GM15510 (cell line): Measurements from ENCODE around the gene PLEKHO1.

ENCODE experiments used
- POLR2A ChIP-seq: IDR thresholded peaks from 3 replicates; pipeline ENCODE4 v1.6.1; 2011; ENCODE audit warnings: borderline replicate concordance; ENCODE audit not compliant: insufficient read length; ENCODE audit errors: extremely low read depth

Gene PLEKHO1

DNA sequence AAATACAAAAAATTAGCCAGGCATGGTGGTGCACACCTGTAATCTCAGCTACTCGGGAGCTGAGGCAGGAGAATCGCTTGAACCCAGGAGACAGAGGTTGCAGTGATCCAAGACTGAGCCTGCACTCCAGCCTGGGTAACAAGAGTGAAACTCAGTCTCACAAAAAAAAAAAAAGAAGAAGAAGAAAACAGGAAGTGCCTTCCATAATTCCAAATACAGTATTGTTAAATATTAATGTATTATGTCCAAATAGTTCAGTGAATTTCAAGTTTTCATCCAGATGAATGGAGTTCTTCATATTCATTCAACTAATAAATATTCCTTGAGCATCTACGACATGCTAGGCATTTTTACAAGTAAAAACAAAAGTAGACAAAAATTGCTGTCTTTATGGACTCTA is 33.3 kb downstream of the PLEKHO1 start:
- no peak for TF ChIP-seq POLR2A

DNA sequence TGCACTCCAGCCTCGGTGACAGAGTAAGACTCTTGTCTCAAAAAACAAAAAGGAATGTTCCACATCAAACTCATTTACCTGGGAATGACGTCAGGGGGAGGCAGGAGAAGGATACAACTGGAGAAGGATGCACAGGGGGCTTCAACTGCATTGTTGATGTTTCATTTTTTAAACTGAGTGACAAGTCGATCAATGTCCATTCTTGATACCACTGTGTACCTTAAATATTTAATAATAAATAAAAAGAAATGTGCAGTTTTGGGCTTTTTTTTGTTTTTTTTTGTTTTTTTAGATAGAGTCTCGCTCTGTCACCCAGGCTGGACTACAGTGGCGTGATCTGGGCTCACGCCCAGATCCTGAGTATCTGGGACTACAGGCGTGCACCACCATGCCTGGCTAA is 35.8 kb downstream of the PLEKHO1 start:
- TF ChIP-seq POLR2A, result no peak

DNA sequence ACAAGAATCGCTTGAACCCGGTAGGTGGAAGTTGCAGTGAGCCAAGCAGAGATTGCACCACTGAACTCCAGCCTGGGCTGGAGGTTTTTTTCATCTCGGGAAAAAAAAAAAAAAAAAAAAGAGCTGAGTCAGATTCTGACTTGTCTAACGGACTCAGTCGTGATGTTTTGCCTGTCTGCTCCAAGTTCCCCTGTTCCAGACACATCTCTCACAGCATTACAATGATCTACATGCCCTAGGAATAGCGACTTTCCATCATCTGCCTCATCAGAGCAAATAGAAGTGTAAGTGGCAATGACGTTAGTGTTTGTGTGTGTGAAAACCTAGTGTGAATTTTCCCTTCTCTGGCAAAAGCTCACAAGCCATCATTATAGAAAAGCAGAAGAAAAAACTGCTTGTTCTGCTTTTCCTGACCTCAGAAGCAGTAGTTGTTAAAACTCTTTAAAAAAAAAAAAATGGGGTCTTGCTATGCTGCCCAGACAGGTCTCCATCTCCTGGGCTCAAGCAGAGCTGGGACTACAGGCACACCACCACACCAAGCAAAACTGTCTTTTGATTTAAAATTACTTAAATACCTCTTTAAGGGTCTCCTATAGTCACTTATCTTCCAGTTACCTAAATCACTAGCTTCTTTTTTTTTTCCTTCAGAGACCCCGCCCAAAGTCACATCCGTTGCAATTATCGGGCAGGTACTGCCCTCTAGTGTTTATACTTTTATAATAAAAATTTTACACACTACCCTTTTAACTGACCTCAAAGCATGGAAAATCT is 37.3 kb downstream of the PLEKHO1 start:
- no peak for TF ChIP-seq POLR2A

DNA sequence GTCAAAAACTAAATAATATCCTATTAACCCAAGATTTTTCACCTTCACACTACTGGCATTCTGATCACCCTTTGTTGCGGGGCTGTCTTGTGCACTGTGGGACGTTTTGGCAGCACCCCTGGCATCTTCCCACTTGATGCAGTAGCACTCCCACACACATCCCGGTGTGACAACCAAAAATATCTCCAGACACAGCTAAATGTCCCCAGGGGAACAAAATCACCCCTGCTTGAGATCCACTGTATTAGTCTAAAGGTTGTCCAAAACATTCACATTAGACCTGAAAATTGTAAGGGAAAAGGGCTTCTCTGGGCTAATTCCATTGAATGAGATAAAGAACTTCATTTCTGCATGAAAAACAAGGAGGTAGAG is 37.8 kb downstream of the PLEKHO1 start:
- no peak for TF ChIP-seq POLR2A

DNA sequence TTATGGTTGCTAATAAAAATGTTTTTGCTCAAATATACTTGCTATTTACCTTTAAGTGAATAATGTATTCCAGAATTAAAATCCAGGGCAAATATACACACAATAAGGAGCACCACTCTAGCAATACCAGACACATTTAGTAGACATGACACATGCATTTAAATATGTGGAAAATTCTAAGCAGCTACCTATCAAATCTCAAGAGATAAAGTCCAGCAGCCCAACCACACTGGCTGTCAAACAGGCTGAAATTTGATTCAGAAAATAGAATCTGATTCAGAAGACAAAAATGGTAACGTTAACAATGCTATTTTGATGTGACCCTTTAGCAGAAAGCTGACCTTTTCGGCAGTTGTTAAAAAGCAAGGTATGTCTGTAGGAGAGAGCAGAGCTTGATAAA is 42.3 kb downstream of the PLEKHO1 start:
- no peak for TF ChIP-seq POLR2A

DNA sequence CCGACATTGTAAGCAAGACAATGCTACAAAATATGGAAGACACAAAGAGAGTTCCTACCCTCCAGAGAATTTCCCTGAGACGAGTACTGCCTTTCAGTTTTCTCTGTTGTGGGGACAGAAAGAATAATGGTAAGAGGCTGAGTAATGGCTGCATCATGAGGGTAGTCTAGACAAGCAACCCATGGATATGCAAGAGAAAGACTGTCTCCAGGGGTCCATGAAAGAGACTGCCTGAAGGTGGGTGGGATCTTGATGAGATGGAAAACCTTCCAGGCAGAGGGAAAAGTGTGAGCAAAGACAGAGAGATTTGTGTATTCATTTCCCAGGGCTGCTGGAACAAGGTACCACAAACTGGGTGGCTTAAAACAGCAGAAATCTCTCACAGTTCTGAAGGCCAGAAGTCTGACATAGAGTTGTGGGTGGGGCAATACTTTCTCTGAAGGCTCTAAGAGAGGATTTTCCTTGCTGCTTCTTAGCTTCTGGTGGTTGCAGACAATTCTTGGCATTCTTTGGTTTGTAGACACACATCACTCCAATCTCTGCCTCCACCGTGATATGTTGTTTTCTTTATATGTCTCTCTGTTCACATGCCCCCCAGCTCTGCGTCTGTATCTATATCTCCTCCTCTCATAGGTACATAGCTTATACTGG is 44.8 kb downstream of the PLEKHO1 start:
- no peak for TF ChIP-seq POLR2A

DNA sequence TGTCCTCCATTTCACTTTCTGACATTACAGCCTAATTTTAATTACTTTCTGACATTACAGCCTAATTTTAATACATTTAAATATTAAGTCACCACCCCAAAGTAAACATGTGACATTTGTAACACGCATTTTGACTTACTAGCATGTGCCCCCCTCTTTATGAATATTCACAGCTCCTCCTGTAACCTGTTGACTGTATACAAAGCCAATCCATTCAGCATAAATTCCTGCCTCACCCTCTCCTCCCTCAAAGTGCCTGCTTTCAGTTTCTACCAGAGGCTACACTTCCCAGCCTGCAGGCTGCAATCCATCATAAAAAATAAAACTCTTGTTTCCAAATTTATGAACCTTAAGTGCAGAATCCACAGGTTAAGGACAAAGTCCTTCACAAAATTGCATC is 46.7 kb downstream of the PLEKHO1 start:
- no peak for TF ChIP-seq POLR2A

DNA sequence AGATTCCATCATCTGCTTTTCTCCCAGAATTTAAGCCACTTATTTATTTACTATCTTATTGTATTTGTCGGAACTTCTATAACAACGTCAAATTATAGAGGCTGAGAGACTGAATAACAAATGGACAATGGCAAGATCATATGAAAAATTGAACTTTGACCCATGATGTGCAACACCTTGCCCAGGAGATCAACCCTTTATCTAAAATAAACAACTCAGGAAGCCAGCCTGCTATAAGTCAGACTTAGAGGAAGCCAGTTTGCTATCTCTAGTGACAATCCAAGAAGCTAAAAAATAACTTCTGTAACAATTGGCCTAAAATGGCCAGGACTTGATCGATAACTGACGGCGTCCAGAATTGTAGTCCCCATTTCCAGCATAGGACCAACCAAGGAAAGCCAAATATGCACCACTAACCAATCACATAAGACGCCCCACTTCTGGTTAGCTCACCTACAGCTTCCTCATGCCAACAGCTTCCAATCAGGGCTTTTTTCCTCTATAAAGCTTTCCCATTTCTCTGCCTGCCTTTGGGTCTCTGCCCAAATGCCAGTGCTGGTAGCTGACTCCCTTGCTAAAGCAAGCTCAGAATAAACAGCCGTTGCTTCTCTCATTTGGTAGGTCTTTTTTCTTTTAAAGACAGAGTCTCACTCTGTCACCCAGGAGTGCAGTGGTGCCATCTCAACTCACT is 57.7 kb downstream of the PLEKHO1 start:
- TF ChIP-seq POLR2A, result no peak
